Measurements from ENCODE around the gene KIRREL3.

- TF ChIP-seq, protein P1, sequence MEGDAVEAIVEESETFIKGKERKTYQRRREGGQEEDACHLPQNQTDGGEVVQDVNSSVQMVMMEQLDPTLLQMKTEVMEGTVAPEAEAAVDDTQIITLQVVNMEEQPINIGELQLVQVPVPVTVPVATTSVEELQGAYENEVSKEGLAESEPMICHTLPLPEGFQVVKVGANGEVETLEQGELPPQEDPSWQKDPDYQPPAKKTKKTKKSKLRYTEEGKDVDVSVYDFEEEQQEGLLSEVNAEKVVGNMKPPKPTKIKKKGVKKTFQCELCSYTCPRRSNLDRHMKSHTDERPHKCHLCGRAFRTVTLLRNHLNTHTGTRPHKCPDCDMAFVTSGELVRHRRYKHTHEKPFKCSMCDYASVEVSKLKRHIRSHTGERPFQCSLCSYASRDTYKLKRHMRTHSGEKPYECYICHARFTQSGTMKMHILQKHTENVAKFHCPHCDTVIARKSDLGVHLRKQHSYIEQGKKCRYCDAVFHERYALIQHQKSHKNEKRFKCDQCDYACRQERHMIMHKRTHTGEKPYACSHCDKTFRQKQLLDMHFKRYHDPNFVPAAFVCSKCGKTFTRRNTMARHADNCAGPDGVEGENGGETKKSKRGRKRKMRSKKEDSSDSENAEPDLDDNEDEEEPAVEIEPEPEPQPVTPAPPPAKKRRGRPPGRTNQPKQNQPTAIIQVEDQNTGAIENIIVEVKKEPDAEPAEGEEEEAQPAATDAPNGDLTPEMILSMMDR (IDR thresholded peaks at IDR 0.05 in 8 of 11, conservative IDR thresholded peaks at IDR 0.05 in 3 of 11): no peak
- TF ChIP-seq POLR2A (IDR thresholded peaks at IDR 0.05): no peak
Measured at GRCh38 chr11:126485986-126486635, 514.5 kb downstream of the KIRREL3 start.
